GM12892 (cell line): Measurements from ENCODE around the gene DOCK4.

Experiments used
- POLR2A ChIP-seq: IDR thresholded peaks from 2 replicates; pipeline ENCODE4 v1.6.1; 2011; ENCODE audit warnings: low read depth, low read length, control low read depth
- POLR2AphosphoS5 ChIP-seq: IDR thresholded peaks from 2 replicates; pipeline ENCODE4 v1.6.1; 2011; ENCODE audit warnings: low read depth, low read length, control low read depth

DNA sequence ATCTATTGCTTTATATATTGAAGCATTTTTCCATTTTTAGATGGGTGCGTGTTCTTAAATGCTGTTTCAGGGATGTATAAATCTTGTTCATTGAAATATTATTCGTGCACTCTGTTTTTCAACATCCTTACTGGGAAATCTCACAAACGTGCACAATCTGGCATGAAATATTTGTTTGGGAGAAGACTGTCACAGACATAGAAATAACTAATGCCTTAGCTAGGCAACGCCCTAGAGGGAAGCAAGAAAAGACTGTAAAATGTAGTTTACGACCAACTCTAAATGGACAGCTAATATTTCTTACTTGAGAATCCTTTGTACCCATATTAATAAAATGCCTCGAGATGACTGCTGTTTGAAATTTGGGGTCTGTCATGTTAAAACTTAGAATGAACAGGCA, 8.9 kb downstream of the DOCK4 start:
- TF ChIP-seq POLR2AphosphoS5, result no peak
- TF ChIP-seq POLR2A, result no peak
